ENCODE results near the gene CSNK1G2. TPM values are rescaled to one million over a fixed set of nuclear protein-coding genes. Genes with fewer than 3 reads are reported as not detected.
A peak's percentile ranks its signal among the peaks of the same experiment; 100 is the strongest.

Gene CSNK1G2
- total and polyA plus RNA-seq, 2 experiments from 2014 or later, result 39.6 to 147 TPM

DNA sequence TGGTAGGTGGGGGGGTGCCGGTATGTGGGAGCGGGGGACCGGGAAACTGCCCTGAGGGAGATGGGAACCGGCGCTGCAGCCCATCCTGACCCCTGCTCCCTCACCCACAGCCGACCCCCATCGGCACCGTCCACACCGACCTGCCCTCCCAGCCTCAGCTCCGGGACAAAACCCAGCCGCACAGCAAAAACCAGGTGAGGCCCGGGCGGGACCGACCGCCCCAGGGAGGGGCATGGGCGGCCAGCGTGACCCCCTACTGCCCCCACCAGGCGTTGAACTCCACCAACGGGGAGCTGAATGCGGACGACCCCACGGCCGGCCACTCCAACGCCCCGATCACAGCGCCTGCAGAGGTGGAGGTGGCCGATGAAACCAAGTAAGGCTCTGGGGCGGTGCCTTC, 38.7 kb downstream of the CSNK1G2 start:
- H3K27ac Mint-ChIP-seq, result no peak overlapping the region
- ATAC-seq (0 out of 3 replicates have a peak, but pooled peaks have one; percentile 15), DNase-seq (ENCODE audit: low spot score) (no peak)
- H3K4me2 ChIP-seq, result no peak overlapping the region
- H3K4me1 Mint-ChIP-seq, result no peaks in the 10 kb centered on the region
- no peaks in the 10 kb centered on the region for H3K36me3 ChIP-seq (ENCODE audit: insufficient read depth)
- TF ChIP-seq CREB1 (CRISPR knock-in tag; IDR thresholded peaks at IDR 0.05; ENCODE audit: low read depth), result no peak
- TF ChIP-seq, protein P1, sequence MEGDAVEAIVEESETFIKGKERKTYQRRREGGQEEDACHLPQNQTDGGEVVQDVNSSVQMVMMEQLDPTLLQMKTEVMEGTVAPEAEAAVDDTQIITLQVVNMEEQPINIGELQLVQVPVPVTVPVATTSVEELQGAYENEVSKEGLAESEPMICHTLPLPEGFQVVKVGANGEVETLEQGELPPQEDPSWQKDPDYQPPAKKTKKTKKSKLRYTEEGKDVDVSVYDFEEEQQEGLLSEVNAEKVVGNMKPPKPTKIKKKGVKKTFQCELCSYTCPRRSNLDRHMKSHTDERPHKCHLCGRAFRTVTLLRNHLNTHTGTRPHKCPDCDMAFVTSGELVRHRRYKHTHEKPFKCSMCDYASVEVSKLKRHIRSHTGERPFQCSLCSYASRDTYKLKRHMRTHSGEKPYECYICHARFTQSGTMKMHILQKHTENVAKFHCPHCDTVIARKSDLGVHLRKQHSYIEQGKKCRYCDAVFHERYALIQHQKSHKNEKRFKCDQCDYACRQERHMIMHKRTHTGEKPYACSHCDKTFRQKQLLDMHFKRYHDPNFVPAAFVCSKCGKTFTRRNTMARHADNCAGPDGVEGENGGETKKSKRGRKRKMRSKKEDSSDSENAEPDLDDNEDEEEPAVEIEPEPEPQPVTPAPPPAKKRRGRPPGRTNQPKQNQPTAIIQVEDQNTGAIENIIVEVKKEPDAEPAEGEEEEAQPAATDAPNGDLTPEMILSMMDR (conservative IDR thresholded peaks at IDR 0.05; ENCODE audit: low read depth in 2 of 2), result peak in 1 of 2 experiments; percentile 29; a peak in 2 of 4 replicates
- H3K79me2 ChIP-seq (replicated peaks; ENCODE audit: insufficient read depth), result peaks cover 15% of the 10 kb centered on the region
- H3K27me3 Mint-ChIP-seq (ENCODE audit: insufficient read depth, low read depth, poor library complexity), result peaks cover 4% of the 10 kb centered on the region
- H3K4me3 ChIP-seq, result no peak overlapping the region
- 0 out of 2 replicates have a peak, but pooled peaks cover 6% of the 10 kb centered on the region for H3F3A ChIP-seq (replicated peaks; ENCODE audit: low read depth)
- H4K20me1 ChIP-seq (replicated peaks; ENCODE audit: insufficient read depth), result no peaks in the 10 kb centered on the region; the same call in none of the 2 replicates
- no peak overlapping the region for H2AFZ ChIP-seq
- H3K9me2 ChIP-seq (ENCODE audit: insufficient read depth), result no peaks in the 10 kb centered on the region
- H3K9me3 Mint-ChIP-seq, result no peaks in the 10 kb centered on the region
- H3K4me3 Mint-ChIP-seq, result no peak overlapping the region
- peaks cover 37% of the 10 kb centered on the region for H3K36me3 Mint-ChIP-seq (ENCODE audit: low read depth)
- H3K27ac ChIP-seq (ENCODE audit: low read depth), result no peak overlapping the region
- H3K4me1 ChIP-seq (ENCODE audit: insufficient read depth), result no peaks in the 10 kb centered on the region
- no peaks in the 10 kb centered on the region for H3K27me3 ChIP-seq (ENCODE audit: insufficient read depth)

DNA sequence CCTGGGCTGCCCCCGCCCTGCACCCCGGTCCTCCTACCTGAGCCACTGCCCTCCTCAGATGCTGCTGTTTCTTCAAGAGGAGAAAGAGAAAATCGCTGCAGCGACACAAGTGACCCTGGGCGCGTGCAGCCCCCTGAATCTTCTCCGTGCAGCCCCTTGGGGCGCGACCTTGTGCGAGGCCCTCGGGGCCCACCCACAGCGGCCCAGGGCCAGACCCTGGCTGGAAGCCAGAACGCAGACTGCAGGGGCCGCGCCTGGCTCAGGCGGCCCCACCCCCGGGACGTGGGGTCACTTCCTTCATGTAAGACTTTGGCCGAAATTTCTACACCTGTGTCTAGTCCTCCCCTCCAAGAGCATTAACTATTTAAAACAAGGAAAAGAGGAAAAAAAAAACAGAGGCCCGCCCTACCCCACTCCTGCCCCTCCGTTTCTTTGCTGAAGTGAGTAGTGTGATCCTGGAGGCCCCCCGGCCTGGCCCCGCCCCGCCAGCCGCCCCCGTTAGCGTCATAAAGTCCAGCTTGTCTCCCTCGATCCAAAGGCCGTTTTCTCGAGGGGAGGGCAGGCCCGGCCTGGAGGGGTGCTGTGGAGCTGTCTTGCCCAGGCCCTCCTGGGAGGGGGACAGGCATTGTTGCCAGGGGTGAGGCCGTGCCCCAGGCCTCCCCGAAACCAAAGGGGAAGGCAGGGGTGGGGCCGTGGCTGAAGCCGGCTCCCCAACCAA, 39.3 kb downstream of the CSNK1G2 start:
- DNase-seq (ENCODE audit: low spot score) (no peak), ATAC-seq (no peak)
- Mint-ChIP-seq H3K27me3 (ENCODE audit: insufficient read depth, low read depth, poor library complexity) (peaks cover 5% of the 10 kb centered on the region), H3K9me3 (no peaks in the 10 kb centered on the region), H3K4me3 (no peak overlapping the region), H3K4me1 (no peaks in the 10 kb centered on the region), H3K36me3 (ENCODE audit: low read depth) (peaks cover 39% of the 10 kb centered on the region), H3K27ac (no peak overlapping the region)
- Histone ChIP-seq H3K9me2 (ENCODE audit: insufficient read depth) (no peaks in the 10 kb centered on the region), H3K79me2 (replicated peaks; ENCODE audit: insufficient read depth) (peaks cover 15% of the 10 kb centered on the region), H3K27me3 (ENCODE audit: insufficient read depth) (no peaks in the 10 kb centered on the region), H3K27ac (ENCODE audit: low read depth) (0 out of 2 replicates have a peak overlapping the region, but pooled peaks have one; percentile 32), H2AFZ (no peak overlapping the region), H3K4me2 (no peak overlapping the region), H3F3A (replicated peaks; ENCODE audit: low read depth) (peaks cover 10% of the 10 kb centered on the region; the same call in 1 of the 2 replicates), H3K36me3 (ENCODE audit: insufficient read depth) (no peaks in the 10 kb centered on the region), H4K20me1 (replicated peaks; ENCODE audit: insufficient read depth) (no peaks in the 10 kb centered on the region; the same call in none of the 2 replicates), H3K4me1 (ENCODE audit: insufficient read depth) (no peaks in the 10 kb centered on the region), H3K4me3 (no peak overlapping the region)
- TF ChIP-seq ZNF114 (CRISPR knock-in tag; IDR thresholded peaks at IDR 0.05) (no peak), NANOG (IDR thresholded peaks at IDR 0.05; ENCODE audit: borderline replicate concordance) (no peak), ZNF331 (CRISPR knock-in tag; IDR thresholded peaks at IDR 0.05; ENCODE audit: low read depth) (no peak), CREB1 (CRISPR knock-in tag; IDR thresholded peaks at IDR 0.05; ENCODE audit: low read depth) (no peak), EZH2phosphoT487 (IDR thresholded peaks at IDR 0.05; ENCODE audit: unreplicated experiment) (no peak), JUNB (IDR thresholded peaks at IDR 0.05; ENCODE audit: unreplicated experiment) (no peak), POLR2AphosphoS5 (IDR thresholded peaks at IDR 0.05; ENCODE audit: low read depth) (no peak)
- TF ChIP-seq, protein P2, sequence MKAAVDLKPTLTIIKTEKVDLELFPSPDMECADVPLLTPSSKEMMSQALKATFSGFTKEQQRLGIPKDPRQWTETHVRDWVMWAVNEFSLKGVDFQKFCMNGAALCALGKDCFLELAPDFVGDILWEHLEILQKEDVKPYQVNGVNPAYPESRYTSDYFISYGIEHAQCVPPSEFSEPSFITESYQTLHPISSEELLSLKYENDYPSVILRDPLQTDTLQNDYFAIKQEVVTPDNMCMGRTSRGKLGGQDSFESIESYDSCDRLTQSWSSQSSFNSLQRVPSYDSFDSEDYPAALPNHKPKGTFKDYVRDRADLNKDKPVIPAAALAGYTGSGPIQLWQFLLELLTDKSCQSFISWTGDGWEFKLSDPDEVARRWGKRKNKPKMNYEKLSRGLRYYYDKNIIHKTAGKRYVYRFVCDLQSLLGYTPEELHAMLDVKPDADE (IDR thresholded peaks at IDR 0.05), result no peak
- TF ChIP-seq, protein P1 (conservative IDR thresholded peaks at IDR 0.05; ENCODE audit: low read depth in 2 of 2), result no peak

Measured in GM23338 (cell line).